Nephron progenitor cell (in vitro differentiated cells): Measurements from ENCODE around the gene TRIM43.
"Not testable (repeated sequence)": the region's sequence is repeated elsewhere in the genome, so short reads cannot be mapped to it uniquely, and the experiment has no call there.

Source experiments
- DNase-seq: peaks from one replicate; pipeline ENCODE4 v3.0.0; 2021
- H3K27ac Mint-ChIP-seq: 2 replicates; pipeline ENCODE4 v1.8.0; 2021; ENCODE audit warnings: mild to moderate bottlenecking, moderate library complexity, mixed read lengths
- H3K27me3 Mint-ChIP-seq: 2 replicates; pipeline ENCODE4 v1.8.0; 2021; ENCODE audit warnings: mild to moderate bottlenecking, low read depth, mixed read lengths; ENCODE audit not compliant: poor library complexity
- H3K36me3 Mint-ChIP-seq: 2 replicates; pipeline ENCODE4 v1.8.0; 2021; ENCODE audit warnings: low read depth, mixed read lengths
- H3K4me1 Mint-ChIP-seq: 2 replicates; pipeline ENCODE4 v1.8.0; 2021; ENCODE audit warnings: mixed read lengths
- H3K4me3 Mint-ChIP-seq: 2 replicates; pipeline ENCODE4 v1.8.0; 2021; ENCODE audit warnings: mild to moderate bottlenecking, moderate library complexity, mixed read lengths
- H3K9me3 Mint-ChIP-seq: 2 replicates; pipeline ENCODE4 v1.8.0; 2021; ENCODE audit warnings: mild to moderate bottlenecking, moderate library complexity, mixed read lengths
- TF ChIP-seq, protein P1 (sequence below): fragments of 200-600 bp; sonication (generic); IDR thresholded peaks from 2 replicates; pipeline ENCODE4 v1.5.0; 2021; ENCODE audit warnings: antibody characterized with exemption

The TRIM43 gene

DNA sequence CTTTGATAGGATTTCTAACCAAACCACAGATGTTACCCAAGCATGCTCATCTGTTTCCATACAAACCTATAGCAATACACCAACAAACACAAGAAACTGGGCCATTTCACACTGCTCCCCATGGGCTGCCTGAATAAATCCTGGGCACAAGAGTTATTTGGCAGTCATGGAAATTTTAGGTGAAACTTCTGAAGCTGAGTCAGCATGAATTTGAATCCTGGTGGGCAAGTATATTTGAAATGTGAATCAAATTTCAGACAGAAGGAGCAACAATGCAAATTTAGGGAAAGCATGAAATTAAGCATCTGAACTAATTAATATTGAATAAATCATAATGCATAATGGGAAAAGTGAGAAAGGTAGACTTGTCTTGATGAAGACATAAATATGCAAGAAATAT is 15.9 kb upstream of the TRIM43 start:
- Mint-ChIP-seq H3K27me3 (peaks cover 6% of the 10 kb centered on the region), H3K27ac (no peak overlapping the region), H3K4me1 (peaks cover 20% of the 10 kb centered on the region), H3K4me3 (no peak overlapping the region), H3K9me3 (peaks cover under 1% of the 10 kb centered on the region), H3K36me3 (no peaks in the 10 kb centered on the region)
- no peak for DNase-seq
- TF ChIP-seq, protein P1, sequence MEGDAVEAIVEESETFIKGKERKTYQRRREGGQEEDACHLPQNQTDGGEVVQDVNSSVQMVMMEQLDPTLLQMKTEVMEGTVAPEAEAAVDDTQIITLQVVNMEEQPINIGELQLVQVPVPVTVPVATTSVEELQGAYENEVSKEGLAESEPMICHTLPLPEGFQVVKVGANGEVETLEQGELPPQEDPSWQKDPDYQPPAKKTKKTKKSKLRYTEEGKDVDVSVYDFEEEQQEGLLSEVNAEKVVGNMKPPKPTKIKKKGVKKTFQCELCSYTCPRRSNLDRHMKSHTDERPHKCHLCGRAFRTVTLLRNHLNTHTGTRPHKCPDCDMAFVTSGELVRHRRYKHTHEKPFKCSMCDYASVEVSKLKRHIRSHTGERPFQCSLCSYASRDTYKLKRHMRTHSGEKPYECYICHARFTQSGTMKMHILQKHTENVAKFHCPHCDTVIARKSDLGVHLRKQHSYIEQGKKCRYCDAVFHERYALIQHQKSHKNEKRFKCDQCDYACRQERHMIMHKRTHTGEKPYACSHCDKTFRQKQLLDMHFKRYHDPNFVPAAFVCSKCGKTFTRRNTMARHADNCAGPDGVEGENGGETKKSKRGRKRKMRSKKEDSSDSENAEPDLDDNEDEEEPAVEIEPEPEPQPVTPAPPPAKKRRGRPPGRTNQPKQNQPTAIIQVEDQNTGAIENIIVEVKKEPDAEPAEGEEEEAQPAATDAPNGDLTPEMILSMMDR = no peak

DNA sequence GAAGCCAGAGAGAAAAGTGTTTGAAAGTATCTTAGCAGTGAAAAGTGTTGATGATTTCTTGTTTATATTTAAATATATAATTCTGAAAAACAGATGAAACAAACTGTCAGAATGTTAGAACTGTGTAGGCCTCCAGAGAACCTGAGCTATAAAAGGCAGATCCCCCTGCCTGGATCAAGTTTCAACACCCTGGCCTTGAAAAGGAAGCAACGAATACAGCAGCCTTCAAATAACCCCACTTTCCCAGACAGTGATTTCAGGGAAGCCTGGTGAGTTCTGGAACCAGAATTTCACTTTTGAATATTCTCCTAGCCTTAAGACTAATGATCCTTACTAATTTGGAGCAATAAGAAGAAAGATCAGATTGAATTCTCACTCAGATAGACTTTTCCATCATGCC is 13.3 kb upstream of the TRIM43 start:
- Mint-ChIP-seq H3K9me3 (peaks cover 14% of the 10 kb centered on the region), H3K27ac (no peak overlapping the region), H3K4me3 (peak overlapping the region; percentile 34), H3K27me3 (no peaks in the 10 kb centered on the region), H3K36me3 (no peaks in the 10 kb centered on the region), H3K4me1 (peaks cover 20% of the 10 kb centered on the region)
- TF ChIP-seq, protein P1 = no peak
- peak; percentile 7 for DNase-seq

DNA sequence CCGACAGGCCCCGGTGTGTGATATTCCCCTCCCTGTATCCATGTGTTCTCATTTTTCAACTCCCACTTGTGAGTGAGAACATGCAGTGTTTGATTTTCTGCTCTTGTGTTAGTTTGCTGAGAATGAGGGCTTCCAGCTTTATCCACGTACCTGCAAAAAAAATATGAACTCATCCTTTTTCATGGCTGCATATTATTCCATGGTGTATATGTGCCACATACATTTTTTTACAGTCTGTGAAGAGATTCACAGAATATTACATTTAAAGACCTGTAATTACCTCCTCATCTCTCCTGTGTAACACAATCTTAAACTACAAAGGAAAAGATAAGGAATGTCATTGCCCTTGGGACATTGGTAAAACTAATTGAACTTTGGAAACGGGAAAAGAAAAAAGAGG is 8.3 kb upstream of the TRIM43 start:
- H3K9me3 Mint-ChIP-seq = peaks cover 35% of the 10 kb centered on the region
- not testable (repeated sequence) for DNase-seq, H3K4me1 Mint-ChIP-seq, H3K27me3 Mint-ChIP-seq, H3K36me3 Mint-ChIP-seq, H3K27ac Mint-ChIP-seq, H3K4me3 Mint-ChIP-seq

DNA sequence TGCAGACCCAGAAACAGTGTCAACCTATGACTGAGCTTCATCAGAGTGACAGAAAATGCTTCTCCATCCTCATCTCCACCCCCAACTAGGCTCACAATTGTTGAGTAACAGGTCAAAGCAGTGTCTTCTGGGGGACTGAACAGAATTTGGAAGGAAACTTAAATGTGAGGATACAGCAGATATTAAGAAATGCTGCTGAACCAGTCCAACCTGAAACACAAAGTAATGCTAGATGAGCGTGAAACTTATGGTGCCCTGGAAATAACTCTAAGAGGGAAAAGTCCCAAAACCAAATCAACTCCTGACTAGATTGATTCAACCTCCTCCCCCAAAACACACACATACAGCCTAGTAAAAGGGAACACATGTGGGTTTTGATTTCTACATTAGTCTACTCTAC is 7.5 kb upstream of the TRIM43 start:
- H3K4me3 Mint-ChIP-seq, H3K4me1 Mint-ChIP-seq, H3K27me3 Mint-ChIP-seq, H3K36me3 Mint-ChIP-seq, DNase-seq, H3K27ac Mint-ChIP-seq: not testable (repeated sequence)
- peaks cover 35% of the 10 kb centered on the region for H3K9me3 Mint-ChIP-seq

DNA sequence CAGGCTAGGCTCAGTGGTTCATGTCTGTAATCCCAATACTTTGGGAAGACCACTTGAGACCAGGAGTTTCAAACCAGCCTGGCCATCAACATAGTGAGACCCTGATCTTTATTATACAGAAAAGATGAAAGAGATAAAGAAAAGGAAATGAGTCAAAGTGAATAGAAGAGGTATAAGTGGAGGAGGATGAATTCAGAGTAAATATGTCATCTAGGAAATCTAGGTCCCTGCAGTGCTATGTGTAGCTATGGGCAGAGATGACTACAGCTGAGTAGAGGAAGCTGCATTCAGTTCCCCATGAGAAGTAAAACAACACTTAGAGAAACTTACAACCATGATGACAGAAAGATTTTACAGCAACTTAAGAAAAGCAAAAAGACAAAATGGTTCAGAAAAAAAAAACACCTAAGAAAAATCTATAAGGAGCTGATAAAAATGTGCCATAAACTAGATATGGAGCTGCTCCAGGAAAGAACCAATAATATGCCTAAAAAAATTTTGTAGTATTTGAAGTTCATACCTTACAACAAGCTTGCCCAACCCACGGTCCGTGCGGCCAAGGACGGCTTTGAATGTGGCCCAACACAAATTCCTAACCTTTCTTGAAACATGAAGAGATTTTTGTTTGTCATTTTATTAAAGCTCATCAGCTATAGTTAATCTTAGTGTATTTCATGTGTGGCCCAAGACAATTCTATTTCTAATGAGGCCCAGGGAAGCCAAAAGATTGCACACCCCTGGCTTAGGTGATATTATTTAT is 1.8 kb upstream of the TRIM43 start:
- H3K27ac Mint-ChIP-seq, H3K4me3 Mint-ChIP-seq, DNase-seq, H3K4me1 Mint-ChIP-seq, H3K27me3 Mint-ChIP-seq, H3K36me3 Mint-ChIP-seq: not testable (repeated sequence)
- peaks cover 17% of the 10 kb centered on the region for H3K9me3 Mint-ChIP-seq

DNA sequence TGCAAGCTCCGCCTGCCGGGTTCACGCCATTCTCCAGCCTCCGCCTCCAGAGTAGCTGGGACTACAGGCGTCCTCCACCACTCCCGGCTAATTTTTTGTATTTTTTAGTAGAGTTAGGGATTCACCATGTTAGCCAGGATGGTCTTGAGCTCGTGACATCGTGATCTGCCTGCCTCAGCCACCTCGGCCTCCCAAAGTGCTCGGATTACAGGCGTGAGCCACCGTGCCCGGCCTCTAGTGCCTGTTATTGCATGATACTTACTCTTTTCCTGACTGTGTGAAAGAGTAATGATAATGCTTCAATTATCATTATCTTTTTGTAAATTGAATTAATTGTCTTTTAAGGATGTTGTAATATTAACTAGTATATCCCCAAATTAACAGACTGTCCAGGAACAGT is 1.2 kb downstream of the TRIM43 start:
- not testable (repeated sequence) for H3K27me3 Mint-ChIP-seq, H3K27ac Mint-ChIP-seq, H3K36me3 Mint-ChIP-seq, H3K4me3 Mint-ChIP-seq, H3K9me3 Mint-ChIP-seq, DNase-seq, H3K4me1 Mint-ChIP-seq

DNA sequence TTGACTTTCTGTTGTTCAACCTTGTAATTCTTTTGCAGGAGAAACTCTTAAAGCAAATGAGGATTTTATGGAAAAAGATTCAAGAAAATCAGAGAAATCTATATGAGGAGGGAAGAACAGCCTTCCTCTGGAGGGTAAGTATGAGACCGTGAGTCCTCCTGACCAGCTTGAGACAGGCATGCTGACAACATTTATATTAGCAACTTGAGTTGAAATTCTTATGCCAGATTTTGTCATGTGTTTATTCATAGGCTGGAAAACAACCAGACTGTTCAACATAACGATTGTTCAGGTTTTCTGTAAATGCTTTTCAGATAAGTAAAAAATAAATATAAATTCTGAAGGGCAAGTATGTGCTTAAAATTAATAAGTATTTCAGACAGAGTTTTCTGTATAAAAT is 3.2 kb downstream of the TRIM43 start:
- not testable (repeated sequence) for H3K4me1 Mint-ChIP-seq, H3K36me3 Mint-ChIP-seq, H3K9me3 Mint-ChIP-seq, H3K27me3 Mint-ChIP-seq, H3K27ac Mint-ChIP-seq, H3K4me3 Mint-ChIP-seq, DNase-seq

DNA sequence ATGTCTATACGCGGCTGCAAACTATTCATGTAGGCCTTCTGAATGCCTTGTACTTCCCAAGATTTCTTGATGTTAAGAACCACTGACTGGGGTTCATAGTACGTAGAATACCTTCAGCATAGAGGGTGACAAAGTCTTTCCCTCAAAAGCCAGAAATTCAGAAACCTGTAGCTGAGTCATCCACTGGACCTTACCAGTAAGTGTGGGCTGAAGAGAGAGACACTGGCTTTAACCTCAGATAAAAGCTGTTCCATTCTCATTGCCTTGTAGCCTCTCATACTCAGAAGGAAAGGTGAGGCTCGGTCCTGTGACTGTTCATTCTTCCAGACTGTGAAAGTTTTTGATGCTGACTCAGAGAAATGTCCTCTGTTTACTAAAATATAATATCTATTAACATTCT is 9.5 kb downstream of the TRIM43 start:
- not testable (repeated sequence) for H3K9me3 Mint-ChIP-seq, H3K4me1 Mint-ChIP-seq, H3K4me3 Mint-ChIP-seq, H3K27ac Mint-ChIP-seq, H3K27me3 Mint-ChIP-seq, DNase-seq, H3K36me3 Mint-ChIP-seq

DNA sequence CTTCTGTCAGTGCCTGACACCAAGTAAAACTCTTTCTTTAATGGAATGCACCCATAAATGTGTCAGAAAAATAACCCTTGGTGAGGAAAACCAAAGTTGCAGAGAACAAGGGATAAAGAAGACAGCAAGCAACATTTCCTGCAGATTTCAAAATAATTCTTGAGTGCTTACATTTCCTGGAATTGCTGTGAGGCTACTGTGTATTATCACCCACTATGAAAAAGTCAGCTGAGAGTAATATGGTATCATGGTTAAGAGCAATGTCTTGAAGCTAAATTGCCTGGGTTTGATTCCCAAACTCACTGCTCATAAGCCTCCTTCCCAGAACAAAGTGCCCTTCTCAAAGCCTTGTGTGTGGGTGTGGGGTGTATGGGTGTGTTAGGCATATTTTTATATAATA is 10.3 kb downstream of the TRIM43 start:
- not testable (repeated sequence) for H3K36me3 Mint-ChIP-seq, DNase-seq, H3K4me1 Mint-ChIP-seq, H3K4me3 Mint-ChIP-seq, H3K9me3 Mint-ChIP-seq, H3K27me3 Mint-ChIP-seq, H3K27ac Mint-ChIP-seq

DNA sequence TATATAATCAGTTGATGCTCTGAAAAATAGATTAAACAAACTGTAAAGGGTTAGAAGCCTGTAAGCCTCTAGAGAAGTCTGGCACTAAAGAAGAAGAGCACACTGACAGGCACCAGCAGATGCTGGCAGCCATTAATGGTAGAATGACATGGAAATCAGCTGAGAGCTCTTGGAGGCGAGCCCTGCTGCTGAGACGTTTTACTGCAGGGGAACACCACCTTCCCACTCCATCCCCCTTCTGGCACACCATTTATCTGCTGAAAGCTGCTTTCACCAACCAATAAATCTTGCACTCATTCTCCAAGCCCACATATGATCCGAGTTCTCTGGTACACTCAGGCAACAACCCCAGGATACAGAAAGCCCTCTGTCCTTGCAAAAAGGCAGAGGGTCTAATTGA is 16.6 kb downstream of the TRIM43 start:
- not testable (repeated sequence) for H3K9me3 Mint-ChIP-seq, H3K27ac Mint-ChIP-seq, H3K4me3 Mint-ChIP-seq, H3K27me3 Mint-ChIP-seq, DNase-seq, H3K36me3 Mint-ChIP-seq, H3K4me1 Mint-ChIP-seq

DNA sequence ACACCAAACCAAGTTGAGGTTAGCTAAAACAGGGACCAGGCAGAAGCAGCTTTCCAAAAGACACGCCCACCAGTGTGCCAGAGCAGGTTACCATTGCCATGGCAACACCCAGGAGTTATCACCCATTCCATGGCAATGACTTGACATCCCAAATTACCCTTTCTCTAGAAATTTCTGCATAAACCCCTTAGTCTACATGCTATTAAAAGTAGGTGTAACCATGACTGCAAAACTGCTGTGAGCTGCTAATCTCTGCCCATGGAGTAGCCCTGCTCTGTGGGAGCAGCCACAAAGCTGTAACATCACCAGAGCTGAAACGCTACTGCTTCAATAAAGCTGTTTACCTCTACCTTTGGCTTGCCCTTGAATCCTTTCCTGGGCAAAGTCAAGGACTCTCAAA is 18.0 kb downstream of the TRIM43 start:
- H3K4me3 Mint-ChIP-seq, H3K27me3 Mint-ChIP-seq: not testable (repeated sequence)

DNA sequence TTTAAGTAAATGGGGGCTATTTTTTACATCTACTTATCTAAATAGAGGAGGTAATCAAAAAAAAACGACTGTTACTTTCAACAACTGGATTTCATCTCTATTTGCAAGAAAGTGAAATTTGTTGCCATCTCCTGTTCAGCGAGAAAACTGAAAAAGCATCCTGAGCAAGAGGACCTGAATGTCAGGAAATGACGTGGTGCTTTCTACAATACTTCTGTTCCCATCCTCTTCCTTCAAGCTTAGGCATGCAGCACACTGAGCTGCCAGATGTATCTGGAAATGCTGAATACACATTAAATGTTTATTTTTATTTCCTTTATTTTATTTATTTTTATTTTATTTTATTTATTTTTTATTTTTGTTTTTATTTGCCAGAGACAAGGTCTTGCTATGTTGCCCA is 21.2 kb downstream of the TRIM43 start:
- not testable (repeated sequence) for DNase-seq, H3K27ac Mint-ChIP-seq, H3K4me3 Mint-ChIP-seq, H3K9me3 Mint-ChIP-seq, H3K27me3 Mint-ChIP-seq, H3K4me1 Mint-ChIP-seq, H3K36me3 Mint-ChIP-seq

More for the DNA sequence above, 18.0 kb downstream of the TRIM43 start:
- not testable (repeated sequence) for DNase-seq, H3K4me1 Mint-ChIP-seq, H3K9me3 Mint-ChIP-seq, H3K36me3 Mint-ChIP-seq, H3K27ac Mint-ChIP-seq

DNA sequence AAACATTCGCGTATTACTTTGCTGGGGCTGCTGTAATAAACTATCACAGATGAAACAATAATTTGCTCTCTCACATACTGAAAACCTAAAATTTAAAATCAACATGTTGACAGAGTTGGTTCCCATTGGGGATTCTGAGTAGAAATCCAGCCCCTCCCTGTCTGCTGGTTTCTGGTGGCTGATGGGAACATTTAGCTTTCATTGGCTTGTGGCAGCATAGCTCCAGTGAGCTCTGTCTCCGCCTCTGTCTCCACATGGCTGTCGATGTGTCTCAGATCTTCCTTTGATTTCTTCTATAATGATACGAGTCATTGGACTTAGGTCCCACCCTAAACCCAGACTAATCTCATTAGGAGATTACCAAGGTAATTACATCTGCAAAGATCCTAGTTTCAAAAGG is 30.9 kb downstream of the TRIM43 start:
- H3K27me3 Mint-ChIP-seq, H3K9me3 Mint-ChIP-seq, H3K36me3 Mint-ChIP-seq, H3K4me1 Mint-ChIP-seq, H3K27ac Mint-ChIP-seq, DNase-seq, H3K4me3 Mint-ChIP-seq: not testable (repeated sequence)
